GM19023 (cell line): ENCODE data around the gene APOL4.
"Not testable (repeated sequence)": the region's sequence is repeated elsewhere in the genome, so short reads cannot be mapped to it uniquely, and the experiment has no call there.

Experiments
- ATAC-seq: cut with Tn5 transposase; IDR thresholded peaks from one replicate; pipeline ENCODE4 v1.9.1; 2021; ENCODE audit warnings: mild to moderate bottlenecking, moderate library complexity; ENCODE audit not compliant: unreplicated experiment

Gene APOL4

GRCh38 chr22:36201630-36202319 is at the start of gene APOL4:
APOL4 (minus strand) TSS chr22:36201809; CDS start chr22:36201734, 75 bp downstream.
- no peak for ATAC-seq

- ATAC-seq: not testable (repeated sequence)
These were observed 48.8 kb upstream of the APOL4 start for GRCh38 chr22:36250292-36250960.

GRCh38 chr22:36249160-36249559 is 47.6 kb upstream of the APOL4 start:
- no peak for ATAC-seq

GRCh38 chr22:36247955-36248354 is 46.3 kb upstream of the APOL4 start:
- ATAC-seq: no peak

GRCh38 chr22:36246718-36247117 is 45.1 kb upstream of the APOL4 start:
- no peak for ATAC-seq

GRCh38 chr22:36245805-36246356 is 44.3 kb upstream of the APOL4 start:
- ATAC-seq: no peak

- no peak for ATAC-seq
These were observed 43.1 kb upstream of the APOL4 start for GRCh38 chr22:36244522-36245391.

- no peak for ATAC-seq
These were observed 42.4 kb upstream of the APOL4 start for GRCh38 chr22:36243986-36244385.

- peak; percentile 92 for ATAC-seq
These were observed 38.0 kb upstream of the APOL4 start, which contains the start of gene APOL2 for GRCh38 chr22:36239401-36240171. APOL2 (minus strand) TSS chr22:36239527; CDS start chr22:36233162, 6,365 bp downstream.

- ATAC-seq: peak; percentile 15
These were observed 37.5 kb upstream of the APOL4 start for GRCh38 chr22:36239150-36239400.

GRCh38 chr22:36238373-36239149 is 37.0 kb upstream of the APOL4 start:
- ATAC-seq: peak; percentile 7

GRCh38 chr22:36237462-36238372 is 36.1 kb upstream of the APOL4 start:
- ATAC-seq: no peak

GRCh38 chr22:36236388-36237319 is 35.0 kb upstream of the APOL4 start:
- no peak for ATAC-seq

- ATAC-seq: no peak
These were observed 34.0 kb upstream of the APOL4 start for GRCh38 chr22:36235585-36235984.

GRCh38 chr22:36234919-36235318 is 33.3 kb upstream of the APOL4 start:
- no peak for ATAC-seq

GRCh38 chr22:36234213-36234612 is 32.6 kb upstream of the APOL4 start:
- ATAC-seq: no peak

- ATAC-seq: no peak
These were observed 32.2 kb upstream of the APOL4 start for GRCh38 chr22:36233796-36234195.
